HG03442 (cell line): ENCODE results near the gene ZCCHC17.

Experiments used
- ATAC-seq: cut with Tn5 transposase; IDR thresholded peaks from one replicate; pipeline ENCODE4 v1.9.1; 2021; ENCODE audit warnings: mild to moderate bottlenecking, moderate library complexity; ENCODE audit not compliant: unreplicated experiment

ZCCHC17 gene

DNA sequence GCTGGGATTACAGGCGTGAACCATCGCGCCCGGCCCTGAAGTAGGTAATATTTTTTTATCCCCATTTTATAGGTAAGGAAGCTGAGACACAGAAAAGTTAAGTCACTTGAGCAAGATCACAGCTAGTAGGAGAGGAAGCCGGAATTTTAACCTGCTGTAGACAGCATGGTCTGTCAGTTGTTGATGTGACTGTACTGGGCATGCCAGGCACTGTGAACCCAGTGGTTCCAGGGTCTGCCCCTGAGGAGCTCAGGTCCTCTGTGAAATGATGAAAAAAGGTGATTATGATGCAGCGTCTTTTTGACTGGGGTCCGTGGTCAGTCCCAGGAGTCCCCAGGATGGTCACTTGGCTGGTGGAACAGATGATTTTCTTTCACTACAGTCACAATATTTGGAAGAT lies 92.8 kb downstream of the ZCCHC17 start:
- no peak for ATAC-seq

DNA sequence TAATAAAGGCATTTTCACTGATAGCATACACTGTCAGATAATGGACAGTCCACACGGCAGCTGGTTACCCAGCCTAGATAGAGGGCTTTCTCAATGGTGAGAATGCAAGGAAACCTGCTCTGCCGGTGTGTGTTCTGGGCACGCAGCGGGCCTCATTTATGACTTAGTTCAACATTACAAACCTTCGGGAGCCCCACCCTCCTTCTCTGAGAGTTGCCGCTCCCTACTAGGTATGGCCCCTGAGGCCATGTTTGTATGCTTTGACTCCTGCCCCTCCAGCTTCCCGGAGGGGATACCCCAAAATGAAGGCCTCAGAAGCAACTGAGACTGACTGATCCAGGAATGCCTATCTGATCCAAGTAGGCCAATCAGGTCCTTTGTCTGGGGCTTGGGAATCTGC lies 93.2 kb downstream of the ZCCHC17 start:
- no peak for ATAC-seq

DNA sequence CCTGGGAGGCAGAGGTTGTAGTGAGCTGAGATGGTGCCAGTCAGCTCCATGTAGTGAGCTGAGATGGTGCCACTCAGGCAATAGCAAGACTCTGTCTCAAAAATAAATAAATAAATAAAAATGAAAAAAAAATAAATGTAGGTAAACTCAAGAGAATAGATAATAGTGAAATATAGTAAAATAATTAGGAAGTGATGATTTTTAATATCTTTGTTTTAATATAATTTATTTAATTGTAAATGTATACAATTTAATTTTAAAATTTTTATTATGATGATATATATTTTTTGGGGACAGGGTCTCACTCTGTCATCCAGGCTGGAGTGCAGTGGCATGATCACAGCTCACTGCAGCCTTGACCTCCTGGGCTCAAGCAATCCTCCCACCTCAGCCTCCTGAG lies 96.6 kb downstream of the ZCCHC17 start:
- ATAC-seq = no peak

DNA sequence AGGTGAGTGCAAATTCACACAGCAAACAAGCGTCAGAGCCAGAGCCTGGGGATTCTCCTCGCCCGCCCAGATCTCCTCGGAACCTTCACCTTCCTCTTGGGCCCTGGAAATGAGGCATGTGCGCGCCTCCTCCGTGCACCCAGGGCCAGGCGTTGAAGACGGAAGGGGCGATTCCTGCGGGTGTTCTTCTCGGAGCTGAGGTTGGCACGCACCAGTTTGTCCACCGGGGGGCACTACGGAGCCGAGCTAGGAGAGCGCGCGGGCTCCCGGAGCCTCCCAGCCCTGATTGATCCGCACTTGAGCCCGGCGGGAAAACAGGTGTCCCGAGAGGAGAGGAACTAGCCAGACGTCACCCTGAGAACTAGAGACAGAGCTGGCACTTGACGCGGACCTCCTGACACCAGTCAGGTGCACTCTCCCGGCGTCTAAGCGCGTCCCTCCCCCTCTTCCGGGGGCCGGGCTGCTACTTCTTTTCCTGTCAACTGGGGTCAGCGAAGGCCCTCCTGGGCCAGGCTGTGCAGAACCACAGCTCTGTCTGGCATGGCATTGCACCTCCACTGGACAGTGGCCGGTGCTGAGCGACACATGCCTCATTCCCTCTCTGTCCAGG lies 97.9 kb downstream of the ZCCHC17 start:
- ATAC-seq = peak; percentile 73

DNA sequence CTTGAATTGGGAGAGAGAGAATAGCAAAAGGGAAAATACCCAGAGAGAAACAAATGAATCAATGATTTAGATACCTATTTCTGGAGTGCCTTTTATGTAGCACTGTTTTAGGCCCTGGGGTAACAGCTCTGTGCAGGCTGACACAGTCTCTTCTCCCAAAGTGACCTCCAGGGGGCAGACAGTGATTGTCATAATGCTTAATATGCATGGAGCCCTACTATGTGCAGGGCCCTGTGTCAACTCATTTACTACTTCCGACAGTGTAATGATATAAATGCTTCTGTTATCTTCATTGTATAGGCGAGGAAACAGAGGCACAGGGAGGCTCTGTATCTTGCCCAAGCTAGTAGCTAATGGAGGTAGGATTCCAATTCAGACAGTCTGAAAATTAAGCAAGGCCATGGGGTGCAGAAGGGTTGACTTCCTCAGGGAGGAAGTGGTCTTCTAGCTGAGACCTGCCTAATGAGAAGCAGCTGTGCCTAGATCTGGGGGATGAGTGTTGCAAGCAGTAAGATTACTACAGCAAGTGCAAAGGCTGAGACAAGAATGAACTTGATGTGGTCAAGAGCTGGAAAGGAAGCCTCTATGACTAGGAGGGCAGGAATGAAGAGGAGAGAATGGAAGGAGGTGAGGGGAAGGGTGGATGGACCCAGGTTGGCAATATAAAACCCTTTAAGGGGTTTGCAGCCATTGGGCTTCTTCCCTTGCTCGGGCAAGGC lies 100.0 kb downstream of the ZCCHC17 start:
- no peak for ATAC-seq

DNA sequence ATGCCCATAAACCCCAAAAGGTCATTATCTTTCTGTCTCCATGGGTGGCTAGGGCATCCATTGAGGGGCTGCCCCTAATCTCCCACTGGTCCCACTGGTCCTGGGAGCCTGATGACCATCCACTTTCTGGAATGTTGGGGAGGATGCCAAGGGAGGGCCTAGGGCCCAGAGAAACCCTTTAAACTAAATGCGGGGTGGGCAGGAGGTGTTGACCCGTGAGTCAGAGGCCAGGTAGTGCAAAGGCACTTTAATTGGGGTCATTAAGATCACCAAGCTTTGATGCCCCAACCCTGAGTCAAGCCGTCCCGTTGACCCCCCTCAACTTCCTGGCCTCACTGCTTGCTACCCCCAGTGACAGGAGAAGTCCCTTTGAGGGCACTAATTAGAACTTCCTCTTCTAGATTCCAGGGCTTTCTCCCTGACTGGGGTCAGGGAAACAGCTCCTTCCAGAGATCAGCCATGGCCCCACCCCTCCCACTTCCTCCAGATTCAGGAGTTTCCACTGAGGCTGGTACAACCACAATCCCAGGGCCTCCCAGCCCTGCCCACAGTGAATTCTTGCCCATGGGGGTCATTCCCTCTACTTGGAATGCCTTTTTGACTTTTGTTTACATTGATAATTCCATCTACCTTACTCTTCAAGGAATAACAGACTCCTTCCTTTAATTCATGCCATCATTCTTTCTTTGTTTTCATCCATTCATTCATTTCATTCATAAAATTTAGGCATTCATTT lies 100.7 kb downstream of the ZCCHC17 start:
- ATAC-seq = no peak

DNA sequence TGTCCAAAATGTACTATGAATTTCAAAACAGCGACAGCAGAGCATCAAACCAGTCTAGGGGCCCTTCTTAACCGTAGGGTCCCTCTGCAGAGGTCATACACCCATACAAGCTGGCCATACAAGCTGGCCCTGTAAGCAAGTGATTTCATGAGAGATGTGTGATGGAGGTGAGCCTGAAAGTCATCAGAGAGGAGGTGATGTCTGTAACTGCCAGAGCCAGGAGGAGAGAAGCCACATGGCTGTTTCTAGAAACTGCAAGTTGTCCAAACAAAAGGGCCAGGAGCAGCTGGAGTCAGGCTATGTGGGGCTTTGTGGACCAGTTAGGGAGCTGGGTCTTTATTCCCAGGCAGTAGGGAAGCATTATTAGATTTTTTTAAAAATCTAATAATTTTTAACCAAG lies 101.4 kb downstream of the ZCCHC17 start:
- ATAC-seq = no peak

DNA sequence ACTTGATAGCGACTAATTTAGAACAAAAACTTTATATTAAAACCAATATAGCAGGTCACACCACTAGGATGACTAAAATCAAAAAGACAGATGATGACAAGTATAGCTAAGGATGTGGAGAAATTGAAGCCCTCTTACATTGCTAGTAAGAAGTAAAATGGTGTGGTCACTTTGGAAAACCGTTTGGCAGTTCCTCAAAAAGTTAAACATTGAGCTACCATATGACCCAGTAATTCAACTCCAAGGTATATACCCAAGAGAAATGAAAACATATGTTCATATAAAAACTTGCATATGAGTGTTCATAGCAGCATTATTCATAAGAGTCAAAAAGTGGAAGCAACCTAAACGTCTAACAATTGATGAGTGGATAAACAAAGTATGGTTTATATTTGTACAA lies 103.1 kb downstream of the ZCCHC17 start:
- ATAC-seq = no peak

DNA sequence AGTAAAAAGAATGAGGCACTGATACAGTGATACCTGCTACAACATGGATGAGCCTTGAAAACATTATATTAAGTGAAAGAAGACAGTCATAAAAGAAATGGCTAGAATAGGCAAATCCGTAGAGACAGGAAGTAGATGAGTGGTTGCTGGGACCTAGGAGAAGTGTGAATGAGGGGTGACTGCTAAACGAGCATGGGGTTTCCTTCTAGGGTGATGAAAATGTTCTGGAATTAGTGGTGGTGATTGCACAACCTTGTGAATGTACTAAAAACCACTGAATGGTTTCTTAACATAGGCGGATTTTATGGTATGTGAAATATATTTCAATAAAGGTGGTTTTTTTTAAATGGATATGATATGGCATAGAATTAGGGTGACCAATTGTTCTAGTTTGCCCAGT lies 103.6 kb downstream of the ZCCHC17 start:
- no peak for ATAC-seq

DNA sequence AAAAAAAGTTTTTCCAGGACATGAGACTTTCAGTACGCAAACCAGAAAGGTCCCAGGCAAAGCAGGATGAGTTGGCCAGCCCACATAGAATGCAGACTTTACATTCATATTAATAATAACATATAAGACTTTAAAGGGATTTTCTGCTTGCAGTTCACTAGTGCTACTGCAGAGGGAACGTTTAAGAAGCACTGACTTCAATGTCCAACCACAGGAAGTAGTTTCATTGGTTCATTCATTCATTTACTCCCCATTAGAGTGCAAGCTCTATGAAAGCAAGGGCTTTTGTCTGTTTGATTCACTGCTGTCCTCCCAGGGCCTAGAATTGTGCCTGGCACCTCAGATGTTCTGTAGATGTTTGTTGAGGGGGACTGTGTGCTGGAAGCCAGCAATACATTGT lies 104.4 kb downstream of the ZCCHC17 start:
- ATAC-seq = no peak

DNA sequence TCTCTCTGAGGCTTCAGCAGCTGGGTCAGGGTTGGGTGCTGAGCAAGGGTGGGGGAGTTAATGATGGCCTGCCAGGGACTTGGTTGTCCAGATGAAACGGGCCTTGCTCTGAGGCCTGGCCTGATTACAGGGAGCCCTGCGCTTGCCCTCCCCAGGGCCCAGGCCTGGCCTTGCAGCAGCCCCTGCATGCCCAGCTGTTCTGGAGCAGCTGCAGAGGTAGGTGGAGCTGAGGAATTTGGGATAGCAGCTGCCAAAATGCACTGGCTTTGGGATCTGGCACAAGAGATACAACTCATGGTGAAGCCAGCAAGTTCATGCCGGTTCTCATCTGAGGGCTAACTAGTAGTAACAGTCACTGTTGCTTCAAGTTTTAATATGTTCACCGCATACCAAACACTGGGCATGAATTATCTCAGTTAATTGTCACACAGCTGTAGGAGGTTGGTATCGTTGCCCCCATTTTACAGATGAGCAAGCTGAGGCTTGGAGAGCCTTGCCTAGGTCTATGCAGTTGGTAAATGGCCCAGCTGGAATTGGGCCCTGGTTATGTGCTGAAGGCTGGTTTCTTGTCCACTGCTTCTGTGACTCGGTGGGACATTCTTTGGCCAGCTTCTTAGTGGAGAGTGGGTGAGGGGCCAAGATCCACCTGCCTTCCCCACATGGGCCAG lies 108.9 kb downstream of the ZCCHC17 start:
- no peak for ATAC-seq

DNA sequence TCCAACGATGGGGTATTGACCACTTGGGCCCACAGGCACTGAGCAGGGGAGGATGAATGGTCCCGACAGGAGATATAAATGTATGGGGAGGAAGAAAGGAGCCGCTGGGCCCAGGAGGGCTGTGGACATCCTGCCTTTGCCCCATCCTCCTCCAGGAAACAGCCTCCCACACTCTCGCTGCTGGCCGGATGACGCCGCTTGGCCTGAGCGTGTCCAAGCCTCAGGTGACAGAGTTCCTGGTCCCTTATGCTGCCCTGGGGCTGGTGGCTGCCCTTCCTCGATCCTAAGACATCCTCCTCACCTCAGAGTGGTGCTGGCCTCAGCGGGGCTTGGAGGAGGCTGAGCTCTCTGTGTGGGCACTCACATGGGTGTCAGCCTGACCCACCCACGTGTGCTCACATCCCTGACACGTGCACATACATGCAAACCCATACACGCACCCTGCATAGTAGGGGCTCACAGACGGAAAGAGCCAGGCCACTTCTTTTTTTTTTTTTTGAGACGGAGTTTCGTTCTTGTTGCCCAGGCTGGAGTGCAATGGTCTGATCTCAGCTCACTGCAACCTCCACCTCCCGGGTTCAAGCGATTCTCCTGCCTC lies 110.3 kb downstream of the ZCCHC17 start:
- no peak for ATAC-seq

DNA sequence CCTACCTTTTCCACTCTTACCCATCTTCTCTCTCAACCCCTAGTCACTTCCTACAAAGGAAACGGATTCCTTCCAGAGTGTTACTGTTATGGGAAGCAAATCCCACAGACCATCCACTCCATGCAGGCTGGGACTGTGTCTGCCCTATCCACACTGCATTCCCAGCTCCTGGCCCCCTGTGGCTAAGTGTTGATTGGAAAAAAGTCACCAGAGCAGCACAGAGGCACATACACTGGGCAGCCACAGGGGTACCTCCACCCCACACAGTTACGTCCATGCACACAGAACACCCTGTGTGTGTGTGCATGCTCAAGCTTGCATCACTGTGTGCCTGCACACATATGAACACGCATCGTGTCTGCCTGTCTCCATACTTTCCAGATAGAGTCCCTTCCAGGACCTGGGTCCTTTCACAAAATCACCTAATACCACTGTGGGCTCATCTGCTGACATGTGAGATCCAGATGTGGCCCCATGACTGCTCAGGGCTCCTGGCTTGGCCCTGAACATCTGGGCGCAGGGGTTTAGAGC lies 112.0 kb downstream of the ZCCHC17 start:
- no peak for ATAC-seq

DNA sequence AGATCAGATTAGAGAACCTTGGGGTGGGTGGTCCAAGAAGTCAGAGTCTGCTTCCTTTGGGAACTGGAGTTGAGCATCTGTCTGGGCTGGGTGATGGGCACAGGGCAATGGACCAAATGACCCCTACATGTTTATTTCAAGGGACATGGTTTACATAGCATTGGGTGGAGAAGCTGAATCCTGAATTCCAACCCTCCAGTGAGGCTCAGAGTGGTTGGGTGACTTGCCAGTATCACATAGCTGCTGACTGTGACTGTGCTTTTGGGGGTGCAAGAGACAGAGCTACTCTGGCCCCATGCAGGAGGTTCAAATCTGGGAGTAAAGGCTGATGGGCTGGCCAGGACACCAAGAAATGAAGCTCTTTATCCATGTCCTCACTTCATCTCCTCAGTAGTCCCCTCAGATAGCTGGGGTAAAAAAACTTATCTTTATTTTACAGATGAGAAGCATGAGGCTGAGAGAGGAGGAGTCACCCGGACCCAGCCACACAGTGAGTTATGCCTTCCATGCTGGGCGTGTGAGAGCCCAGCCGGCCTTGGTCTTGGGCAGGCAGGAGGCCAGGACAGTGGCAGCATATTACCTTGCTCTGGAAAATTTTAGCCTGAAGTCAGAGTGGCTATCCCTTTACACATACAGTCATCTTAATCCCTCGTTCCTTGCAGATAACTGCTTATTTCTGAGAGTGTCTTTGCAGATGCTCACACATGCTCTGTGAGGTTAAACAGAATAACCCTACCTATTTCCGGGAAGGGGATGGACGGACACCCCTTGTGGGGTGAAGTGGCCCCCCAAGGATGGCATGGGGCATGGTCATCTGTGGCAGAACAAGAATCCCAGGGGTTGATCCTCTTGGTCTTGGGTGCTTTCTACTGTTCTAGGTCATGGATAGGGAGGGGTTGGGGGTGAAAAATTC lies 113.4 kb downstream of the ZCCHC17 start:
- no peak for ATAC-seq

DNA sequence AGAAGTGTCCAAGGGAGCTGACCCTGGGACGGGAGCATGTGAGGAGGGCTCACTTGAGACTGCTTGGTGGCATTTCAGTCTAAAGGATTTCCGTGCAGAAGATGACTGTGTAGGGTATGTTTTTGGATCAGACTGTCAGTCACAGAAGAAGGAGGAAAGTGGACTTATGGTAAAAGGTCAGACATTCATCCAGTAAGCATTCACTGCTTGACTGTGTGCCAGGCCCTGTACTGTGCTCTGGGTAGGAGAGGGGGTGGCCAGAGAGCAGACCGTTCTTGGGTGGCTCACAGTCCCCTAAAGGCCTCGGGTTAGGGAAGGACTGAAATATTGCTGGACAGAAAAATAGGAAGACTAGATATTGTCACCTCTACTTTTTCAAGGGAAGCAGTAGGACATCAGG lies 114.0 kb downstream of the ZCCHC17 start:
- no peak for ATAC-seq

DNA sequence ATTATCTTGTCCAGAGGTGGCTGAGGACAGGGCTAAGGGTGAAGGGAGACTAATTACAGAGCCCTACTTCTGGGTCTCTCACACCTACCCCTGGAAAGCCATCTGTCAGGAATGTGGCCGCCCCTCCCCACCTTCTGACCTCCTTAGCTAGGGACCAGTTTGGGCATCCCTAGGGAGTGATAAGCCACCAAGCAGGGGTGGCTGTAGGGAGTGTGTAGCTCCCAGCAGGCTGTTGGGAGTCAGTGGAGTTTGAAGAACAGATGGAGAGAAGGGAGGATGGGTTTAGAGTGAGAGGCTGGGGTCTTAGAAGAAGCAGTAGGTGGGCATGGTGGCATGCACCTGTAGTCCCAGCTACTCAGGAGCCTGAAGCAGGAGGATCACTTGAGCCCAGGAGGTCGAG lies 115.4 kb downstream of the ZCCHC17 start:
- ATAC-seq = no peak

DNA sequence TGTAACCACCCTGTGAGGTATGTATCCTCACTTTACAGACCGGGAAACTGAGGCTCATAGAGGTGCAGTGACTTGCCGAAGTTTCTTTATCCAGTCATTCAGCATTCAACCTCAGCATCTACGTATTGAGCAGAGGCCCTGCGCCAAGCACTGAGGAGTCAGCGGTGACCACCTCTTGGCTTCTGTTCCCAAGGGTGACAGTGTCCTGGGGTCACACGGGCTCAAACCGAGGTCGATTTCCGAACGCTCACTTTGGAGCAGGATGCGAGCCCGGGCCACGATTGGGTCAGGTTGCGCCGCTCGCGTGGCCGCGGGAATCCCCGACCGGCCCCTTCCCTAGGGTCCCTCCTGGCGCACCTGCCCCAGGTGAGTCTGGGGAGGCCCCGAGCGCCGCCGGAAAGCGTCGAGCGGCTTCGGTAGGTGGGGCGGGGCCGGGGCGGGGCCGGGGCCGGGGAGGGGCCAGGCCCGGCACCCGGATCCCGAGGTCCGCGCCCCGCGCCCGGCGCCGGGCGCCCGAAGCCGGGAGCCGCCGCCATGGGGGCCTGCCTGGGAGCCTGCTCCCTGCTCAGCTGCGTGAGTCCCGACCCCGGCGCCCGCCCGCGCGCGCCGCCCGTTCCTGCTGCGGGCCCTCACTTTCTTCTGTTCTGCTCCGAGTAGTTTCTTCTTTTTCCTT lies 116.0 kb downstream of the ZCCHC17 start, which contains the start of gene SERINC2:
TSS of gene SERINC2 (plus strand) at position 482 of the 673 bp plus-strand sequence. CDS start at position 535, 53 bp downstream.
- ATAC-seq = no peak

DNA sequence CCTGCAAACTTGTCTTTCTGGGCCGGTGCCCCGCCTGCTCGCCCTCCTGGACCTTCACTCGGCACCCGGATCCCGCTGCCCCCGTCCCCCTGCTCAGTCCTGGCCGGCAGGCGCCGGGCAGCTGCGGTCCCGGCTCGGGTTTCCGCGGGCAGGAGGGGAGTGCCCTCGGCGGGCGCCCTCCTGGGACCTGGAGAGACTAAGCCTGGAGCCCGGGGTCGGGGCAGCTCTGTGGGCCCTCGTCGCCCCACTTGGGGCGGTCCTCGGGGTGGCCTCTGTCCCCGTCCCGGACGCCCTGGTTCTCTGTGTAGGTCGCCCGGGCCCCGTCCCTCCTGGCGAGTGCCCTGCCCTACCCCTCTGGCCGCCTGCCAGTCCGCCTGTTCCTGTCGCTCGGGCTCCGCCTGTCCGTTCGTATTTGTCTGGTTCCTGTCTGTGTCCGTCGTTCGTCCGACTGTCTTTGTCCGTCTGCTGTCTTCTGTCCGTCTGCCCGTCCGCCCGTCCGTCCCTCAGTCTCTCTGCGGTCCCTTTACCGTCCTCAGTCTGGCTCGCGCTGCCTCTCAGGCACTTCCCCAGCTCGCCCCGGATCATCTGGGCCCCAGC lies 116.7 kb downstream of the ZCCHC17 start:
- no peak for ATAC-seq
